HG03342 (cell line): ENCODE measurements around the gene MYLK4.
A peak's percentile ranks its signal among the peaks of the same experiment; 100 is the strongest.

ENCODE experiments used
- ATAC-seq: cut with Tn5 transposase; IDR thresholded peaks from one replicate; pipeline ENCODE4 v1.9.1; 2021; ENCODE audit warnings: mild to moderate bottlenecking, moderate library complexity; ENCODE audit not compliant: unreplicated experiment

MYLK4 gene

DNA sequence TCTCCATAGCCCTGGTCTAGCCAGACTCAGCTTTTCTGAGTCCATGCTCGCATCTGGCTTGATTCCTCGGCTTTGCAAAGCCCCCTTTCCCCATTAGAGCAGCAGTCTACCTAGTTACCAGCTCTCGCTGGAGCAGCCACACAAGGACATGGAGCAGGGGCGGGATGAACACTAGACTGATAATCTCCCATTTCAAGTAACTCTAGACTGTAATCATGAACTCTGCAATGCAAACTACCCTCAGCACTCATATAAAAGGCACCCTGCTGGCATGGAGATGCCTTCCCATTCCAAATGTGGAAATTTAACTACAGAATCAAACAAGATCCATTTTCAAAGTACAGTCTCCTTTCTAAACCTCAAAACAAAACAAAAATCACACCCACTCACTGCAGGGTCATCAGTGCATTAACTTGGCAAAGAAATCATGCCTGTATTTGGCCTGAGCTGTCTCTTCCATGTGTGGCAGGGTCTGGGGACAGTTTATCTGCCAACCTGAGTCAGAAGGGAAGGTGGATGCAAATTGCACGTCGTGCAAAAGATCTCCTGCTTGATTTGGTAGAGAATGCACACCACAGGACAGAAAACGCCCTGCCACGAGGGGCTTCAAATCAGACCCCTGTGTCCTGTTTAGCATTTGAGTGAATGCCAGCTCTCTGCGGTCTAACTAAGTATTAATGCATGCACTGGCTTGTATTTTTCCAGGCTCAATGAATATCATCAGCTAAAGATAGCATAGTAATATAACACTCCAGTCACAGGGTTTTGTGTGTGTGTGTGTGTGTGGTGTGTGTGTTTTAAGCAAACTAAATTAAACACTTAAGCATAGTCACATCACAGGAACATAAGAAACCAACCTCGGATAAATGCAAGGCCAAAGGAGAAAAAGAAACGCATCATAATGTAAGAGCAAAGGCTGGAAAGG, 85.3 kb downstream of the MYLK4 start:
- no peak for ATAC-seq

DNA sequence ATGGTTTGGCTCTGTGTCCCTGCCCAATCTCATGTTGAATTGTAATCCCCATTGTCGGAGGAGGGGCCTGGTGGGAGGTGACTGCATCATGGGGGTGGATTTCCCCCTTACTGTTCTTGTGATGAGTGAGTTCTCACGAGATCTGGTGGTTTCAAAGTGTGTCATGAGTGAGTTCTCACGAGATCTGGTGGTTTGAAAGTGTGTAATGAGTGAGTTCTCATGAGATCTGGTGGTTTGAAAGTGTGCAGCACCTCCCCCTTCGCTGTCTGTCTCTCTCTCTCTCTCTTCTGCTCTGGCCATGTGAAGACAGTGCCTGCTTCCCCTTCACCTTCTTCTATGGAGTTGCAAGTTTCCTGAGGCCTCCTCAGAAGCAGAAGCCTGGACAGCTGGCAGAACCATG, 87.6 kb downstream of the MYLK4 start:
- no peak for ATAC-seq

DNA sequence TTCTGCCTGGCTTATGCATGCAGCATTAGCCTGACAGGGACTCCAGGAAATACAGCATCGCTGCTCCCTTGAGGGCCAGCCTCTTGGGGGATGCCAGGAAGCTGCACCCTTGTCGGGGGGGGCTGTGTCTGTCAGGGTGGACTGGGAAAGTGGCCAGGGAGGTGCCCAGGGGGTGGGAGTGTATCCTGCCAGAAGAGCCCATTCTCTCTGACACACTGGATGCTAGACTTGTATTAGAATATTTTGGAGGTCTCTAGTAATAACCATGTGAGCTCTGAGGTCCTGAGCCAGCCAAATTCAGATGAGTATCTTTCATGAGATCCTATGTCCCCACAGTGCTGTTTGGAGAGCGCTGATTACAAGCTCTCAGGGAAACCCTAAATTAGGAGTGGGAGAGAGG, 89.1 kb downstream of the MYLK4 start:
- no peak for ATAC-seq

DNA sequence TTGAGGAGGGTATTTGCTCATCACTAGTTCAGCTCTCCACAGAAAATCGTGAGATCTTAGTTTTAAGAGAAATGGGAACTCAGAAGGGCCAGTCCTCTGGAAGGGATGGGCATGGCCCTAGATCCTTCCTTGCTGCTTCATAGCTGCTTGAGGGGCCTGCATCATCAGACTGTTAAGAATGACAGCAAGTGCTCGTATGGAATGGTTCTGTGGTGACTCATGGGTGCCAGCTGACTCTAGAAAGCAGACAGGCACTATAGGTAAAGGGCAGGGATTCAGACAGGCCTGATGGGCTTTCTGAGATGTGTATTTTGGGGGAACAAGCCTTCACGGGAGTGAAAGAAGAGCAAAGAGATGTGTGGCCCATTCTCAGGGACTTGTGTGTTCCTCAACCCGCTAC, 90.8 kb downstream of the MYLK4 start:
- no peak for ATAC-seq

DNA sequence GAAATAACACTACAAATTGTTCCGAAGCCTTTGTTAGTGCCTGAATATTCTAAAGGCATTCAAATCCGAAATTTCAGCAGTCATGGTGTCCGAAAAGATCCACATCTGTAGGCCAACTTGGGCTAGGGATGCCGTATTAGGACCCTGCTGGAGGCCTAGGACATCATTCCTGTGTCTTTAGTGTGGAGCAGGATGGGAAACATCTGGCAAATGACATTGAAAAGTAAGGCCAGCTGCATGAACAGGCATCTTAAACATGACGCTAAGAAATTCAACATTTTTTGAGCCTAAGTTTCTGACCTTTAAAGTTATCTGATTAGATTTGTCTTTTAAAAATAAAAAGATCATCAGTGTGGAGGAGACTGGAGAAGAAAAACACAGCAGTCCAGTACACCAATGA, 91.3 kb downstream of the MYLK4 start:
- ATAC-seq: no peak

DNA sequence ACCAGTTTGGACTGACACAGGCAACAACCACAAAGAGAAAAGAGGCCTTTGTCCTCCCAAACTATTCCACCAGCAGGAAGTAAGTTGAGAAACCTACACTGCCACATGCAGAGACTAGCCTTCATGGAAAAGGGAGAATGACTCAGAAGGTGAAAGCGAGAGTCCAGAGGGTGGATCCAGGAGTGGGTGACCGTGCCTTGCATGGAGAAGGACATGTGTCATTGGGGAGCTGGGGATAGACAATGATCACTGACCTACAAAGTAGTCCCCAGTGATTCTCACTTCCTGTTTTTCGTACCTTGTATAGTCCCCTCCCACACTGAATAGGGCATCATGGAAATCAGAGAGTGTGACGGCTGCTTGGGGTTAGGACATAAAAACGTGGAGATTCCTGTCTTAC, 91.9 kb downstream of the MYLK4 start:
- peak; percentile 88 for ATAC-seq

DNA sequence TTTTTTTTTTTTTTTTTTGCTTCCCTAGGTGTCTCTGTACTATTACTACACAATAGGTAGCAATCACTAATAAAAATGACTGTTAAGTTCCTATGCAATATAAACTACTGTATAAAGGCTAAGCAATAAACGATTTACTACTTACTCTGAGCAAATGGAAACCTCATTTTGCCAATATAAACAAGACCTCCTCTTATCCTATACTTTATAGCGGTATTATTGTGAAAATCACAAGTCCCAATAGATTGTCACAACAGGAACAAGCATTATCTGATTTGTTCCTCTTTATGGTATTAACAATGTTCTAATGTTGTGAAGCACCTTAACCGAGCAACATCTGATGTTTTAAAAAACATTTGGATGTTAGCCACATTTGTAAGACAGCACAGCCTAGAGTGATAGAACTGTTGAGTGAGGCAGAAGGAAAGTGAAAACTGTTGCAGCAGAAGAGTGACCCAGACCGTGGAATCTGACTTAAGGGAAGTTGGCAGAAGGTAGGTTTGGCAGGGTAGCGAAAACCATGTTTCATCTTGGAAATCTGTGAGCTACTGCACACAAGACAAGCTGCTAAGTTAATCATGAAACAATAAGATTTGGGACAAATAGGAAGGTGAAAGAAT, 94.2 kb downstream of the MYLK4 start:
- no peak for ATAC-seq

DNA sequence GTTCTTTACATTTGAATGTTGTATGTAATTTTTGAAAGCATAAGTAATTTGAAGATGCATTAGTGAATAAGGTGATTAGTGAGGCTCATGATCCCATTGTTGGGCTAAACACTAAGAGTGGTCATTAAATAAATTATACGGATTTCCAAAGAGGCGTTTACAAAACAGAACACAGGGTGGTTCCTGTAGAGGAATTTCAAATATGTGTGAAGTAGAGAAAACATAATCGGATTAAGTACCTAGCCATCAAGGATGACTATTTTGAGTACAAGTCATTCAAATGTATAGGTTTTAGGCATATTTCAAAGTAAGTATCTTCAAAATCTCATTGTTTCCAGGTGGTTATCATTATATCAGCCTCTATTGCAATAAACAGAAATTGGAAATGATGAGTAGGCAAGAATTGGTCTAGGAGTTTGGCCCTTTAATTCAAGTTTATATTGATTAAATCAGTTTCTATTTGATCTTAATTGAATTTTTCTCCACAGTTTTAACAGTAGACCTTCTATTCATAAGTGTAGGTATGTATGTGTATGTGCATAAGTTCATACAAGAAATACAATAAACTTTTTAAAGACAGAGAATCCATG, 94.8 kb downstream of the MYLK4 start:
- no peak for ATAC-seq

DNA sequence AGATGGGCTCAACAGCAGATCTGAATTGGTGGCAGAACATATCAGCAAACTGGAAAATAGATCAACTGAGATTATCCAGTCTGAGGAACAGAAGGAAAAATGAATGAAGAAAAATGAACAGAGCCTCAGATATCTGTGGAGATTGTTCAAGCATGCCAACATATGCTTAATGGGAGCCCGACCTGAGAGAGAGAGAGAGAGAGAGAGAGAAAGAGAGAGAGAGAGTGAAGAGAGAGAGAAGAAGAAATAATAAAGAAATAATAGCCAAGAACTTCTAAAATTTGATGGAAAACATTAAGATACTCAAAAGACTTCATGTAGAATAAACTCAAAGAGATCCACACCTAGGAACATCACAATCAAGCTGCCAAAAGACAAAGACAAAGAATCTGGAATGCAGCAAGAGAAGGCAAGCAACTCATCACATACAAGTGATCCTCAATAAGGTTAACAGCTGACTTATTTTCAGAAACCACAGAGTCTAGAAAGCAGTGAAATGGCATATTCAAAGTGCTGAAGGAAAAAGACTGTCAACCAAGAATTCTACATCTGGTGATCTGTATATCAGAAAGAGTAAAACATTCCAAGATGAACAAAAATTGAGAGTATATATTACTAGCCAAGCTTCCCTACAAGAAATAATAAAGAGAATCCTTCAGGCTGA, 97.2 kb downstream of the MYLK4 start:
- no peak for ATAC-seq

DNA sequence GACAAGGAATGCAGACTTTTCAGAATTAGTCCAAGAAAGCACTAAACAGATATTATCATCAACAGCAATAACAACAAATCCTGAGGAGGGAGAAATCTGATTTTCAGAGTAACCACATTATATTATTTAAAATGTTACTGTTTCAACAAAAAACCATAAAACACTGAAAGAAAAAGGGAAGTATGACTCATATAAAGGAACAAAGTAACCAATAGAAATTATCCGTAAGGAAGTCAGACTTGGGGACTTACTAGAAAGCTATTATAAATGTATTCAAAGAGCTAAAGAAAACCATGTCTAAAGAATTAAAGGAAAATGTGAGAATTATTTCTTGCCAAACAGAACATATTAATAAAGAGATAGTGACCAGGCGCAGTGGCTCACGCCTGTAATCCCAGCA, 98.1 kb downstream of the MYLK4 start:
- no peak for ATAC-seq

DNA sequence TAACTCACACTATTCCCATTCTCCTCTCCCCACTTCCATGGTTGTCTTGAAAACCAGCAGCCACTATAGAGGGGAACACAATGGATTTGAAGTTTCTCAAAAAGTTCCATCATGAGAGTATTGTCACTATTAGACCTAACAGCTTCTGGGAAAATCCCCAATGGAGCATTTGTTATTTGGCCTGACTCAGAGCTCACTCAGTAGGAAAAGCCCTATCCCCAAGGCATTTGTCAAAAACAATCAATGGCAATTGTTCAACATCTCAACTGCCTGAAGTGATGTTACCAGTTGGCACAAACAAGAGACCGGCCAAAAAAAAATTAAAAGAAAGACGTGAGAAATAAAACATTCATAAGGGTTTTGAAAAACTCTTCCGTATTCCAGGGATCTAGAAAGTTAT, 98.8 kb downstream of the MYLK4 start:
- no peak for ATAC-seq

DNA sequence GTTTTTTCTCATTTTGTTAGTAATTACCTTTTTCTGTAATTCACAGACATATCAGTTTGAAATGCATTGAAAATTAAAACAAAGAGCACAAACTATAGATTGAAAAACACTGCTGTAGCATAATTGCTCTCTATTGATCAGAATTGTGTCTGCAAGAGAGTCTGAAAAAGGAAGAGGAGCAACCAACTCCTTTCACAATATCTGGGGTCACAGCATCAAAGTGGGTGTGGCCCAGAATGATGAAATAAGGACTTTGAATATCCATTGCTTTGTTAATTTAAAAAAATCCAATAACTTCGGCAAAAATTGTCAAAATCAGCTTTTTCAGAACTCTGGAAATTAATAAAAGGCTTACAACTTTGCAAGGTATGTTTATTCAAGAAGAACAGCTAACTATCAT, 99.2 kb downstream of the MYLK4 start:
- no peak for ATAC-seq

DNA sequence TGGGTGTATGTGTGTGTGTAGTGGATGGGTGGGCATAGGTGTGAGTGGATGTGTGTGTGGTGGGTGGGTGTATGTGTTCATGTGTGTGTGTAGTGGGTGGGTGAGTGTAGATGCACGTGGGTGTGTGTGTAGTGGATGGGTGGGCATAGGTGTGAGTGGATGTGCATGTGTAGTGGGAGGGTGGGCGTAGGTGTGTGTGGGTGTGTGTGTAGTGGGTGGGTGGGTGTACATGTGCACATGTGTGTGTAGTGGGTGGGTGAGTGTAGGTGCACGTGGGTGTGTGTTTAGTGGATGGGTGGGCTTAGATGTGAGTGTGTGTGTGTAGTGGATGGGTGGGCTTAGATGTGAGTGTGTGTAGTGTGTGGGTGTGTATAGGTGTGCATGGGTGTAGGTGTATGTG, 104.4 kb downstream of the MYLK4 start:
- no peak for ATAC-seq

DNA sequence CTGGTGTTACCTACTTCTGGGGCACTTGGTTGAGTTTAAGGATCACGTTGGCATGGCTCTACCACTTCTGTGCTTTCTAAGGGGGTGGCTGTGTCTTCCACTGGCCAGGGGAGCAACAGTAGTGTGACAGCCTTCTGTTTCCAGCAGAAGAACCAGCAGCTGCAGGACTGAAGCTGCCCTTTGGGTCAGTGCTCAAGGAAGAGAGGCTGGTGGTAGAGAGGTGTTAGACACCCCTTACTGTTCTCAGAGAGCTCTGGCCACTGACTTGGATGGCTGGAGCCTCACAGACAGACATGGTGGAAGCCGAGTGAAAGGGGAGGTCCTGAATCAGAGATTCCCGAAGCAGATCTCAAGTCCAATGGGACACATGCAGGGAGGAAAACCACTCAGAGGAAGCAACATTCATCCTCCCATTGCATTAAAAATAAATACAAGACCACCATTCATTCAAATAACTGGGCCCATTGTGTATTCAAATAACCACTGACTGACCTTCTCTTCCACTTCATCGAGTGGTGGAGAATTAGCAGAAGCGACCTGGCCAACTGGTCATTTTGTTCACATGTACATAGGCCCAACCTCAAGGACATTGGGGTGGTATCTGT, 106.7 kb downstream of the MYLK4 start:
- ATAC-seq: no peak

DNA sequence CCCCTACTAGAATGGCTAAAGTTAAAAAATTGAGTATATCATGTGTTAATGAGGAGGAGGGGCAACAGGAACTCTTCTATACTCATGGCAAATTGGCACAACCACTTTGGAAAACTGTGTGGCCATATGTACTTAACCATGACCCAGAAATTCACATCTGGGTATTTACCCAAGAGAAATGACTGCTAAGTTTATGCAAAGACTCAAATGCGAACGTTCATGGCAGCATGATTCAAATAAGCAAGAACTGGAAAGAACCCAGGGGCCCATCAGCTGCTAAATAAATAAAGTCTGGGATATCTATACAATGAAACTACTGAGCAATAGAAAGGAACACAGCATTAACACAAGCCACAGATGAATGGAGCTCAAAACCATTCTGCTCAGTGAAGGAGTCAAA, 107.6 kb downstream of the MYLK4 start:
- ATAC-seq: no peak

DNA sequence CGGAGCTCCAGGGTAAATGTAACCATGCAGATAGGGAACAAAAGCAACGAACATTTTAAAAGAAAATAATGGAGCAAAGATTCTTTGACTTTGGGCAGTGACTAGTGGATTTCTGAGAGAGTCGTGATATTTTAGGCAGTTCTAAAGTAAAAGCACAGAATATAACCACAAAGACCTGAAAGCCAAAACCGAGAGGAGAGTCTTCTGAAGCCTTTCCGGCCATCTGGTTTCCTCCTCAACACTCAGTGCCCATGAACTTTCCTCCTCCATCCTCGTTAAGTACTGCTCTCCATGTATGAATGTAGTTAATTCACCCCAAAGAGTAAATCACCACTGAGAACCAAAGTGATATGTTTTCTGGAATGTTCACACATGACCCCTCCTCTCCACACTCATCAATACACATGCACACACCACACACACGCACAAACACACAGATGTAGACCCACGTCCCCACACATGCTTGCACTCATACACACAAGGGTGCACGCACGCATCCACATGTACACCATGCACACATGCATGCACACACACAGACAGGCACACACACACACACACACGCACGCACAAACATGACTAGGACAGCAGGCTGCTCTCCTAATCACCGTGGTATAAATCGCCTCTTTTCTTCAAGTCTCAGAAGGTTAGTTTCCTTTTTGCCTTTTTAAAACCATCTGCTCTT, 109.5 kb downstream of the MYLK4 start:
- peak; percentile 53 for ATAC-seq

DNA sequence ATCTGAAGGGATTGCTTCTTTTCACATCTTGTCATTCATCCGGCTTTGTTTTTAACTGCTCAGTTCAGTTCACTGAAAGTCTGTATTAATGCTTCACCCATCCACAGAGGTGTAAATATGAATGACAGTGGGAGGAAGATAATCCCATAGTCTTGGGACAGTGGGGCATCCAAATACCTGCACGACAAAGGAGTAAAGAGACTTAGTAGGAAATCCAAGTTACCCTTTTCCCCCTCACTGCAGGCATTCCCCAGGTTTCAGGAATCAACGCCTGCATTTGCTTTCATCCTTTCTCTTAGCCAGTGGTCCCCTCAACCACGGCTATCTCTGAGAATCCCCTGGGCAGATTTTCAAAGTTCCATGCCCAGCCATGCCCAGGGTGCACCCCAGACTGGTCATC, 110.2 kb downstream of the MYLK4 start:
- no peak for ATAC-seq

DNA sequence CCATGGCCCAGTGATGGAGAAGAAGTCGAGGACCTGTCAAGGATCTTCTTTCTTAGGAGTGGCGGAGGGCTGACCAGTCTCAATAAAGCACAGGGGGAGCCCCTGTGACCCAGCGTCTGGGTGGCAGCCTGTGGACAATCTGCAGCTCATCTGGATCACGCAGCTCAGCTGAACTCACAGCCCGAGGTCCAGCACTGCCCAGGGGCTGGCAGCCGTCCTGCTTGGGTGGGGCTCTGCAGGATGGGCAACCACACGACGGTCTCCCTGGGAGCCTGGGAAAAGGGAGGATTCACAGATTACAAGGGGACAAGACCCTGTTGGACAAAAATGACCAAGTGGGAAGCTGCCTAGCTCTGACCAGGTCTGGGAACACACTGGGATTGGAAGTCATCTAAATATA, 110.8 kb downstream of the MYLK4 start:
- no peak for ATAC-seq

DNA sequence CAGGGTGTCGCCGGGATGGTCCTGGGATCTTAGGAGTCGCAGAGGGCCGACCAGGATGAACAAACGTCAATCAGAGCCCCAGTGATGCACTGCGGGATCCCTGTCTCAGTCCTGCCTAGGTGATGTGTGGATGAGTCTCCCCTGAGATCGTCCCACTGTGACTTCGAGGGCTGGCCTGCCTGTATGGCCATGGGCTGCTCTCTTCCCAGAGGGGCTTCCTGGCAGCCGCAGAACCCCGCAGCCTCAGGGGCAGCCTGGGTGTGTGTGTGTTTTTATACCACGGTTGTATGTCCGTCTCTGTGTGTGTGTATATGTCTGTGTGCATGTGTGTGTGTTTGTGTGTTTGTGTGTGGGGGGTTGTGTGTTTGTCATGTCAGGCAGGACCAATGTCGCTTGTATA, 111.6 kb downstream of the MYLK4 start:
- no peak for ATAC-seq

DNA sequence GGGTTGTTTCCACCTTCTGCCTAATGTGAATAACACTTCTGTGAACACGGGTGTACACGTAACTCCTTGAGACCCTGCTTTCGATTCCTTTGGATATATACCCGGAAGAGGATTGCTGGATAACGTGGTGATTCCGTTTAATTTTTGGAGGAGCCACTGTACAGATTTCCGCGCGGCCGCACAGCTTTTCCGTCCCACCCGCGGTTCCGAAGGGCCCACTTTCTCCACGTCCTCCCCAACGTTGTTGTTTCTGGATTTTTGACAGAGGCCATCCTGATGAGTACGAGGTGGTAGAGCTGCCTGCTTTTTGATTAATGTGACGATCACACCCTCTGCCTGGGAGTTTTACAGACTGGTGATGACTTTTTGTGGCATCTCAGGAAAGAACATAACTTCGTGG, 114.0 kb downstream of the MYLK4 start:
- no peak for ATAC-seq

DNA sequence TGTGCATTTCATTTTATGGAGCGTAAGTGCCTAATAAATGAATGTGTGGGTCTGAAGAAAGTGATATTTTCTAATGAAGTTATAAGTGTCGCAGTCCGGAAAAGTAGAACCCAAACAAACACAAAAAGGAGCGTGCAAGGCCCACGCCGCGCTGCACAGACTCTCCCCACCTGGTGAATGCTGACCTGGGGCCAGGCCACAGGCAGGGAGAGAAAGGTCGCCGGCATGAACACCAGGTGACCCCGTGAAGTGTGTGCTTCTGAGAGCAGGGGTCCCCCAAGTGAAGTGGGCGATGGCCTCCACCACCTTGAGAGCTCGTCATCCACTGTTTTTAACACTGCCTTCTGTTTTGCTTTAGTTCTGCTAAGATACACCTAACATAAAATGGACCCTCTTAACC, 114.8 kb downstream of the MYLK4 start:
- no peak for ATAC-seq
